DND-41 (cell line): ENCODE measurements around the gene NRDE2.

Experiments used
- ATAC-seq: fragments of 200-7000 bp; cut with Tn5 transposase; 3 replicates; pipeline ENCODE4 v1.9.1; 2021; ENCODE audit warnings: low read depth; ENCODE audit not compliant: insufficient read depth
- DNase-seq: peaks from one replicate; pipeline ENCODE4 v3.0.0-alpha.2; 2020
- H2AFZ ChIP-seq: 2 replicates; pipeline ENCODE4 v1.6.0; 2012; ENCODE audit warnings: low read depth, low read length
- H3K27ac ChIP-seq: 2 replicates; pipeline ENCODE4 v1.5.1; 2012; ENCODE audit warnings: low read length, inconsistent platforms
- H3K27me3 ChIP-seq: fragments of 200-600 bp; sonication (generic); 2 replicates; pipeline ENCODE4 v1.6.0; 2012; ENCODE audit warnings: low read length, mild to moderate bottlenecking, inconsistent platforms; ENCODE audit not compliant: insufficient read depth, poor library complexity
- H3K36me3 ChIP-seq: 2 replicates; pipeline ENCODE4 v1.5.1; 2012; ENCODE audit warnings: low read length, inconsistent platforms; ENCODE audit not compliant: insufficient read depth
- H3K4me1 ChIP-seq: 2 replicates; pipeline ENCODE4 v1.5.1; 2012; ENCODE audit warnings: mild to moderate bottlenecking, low read length; ENCODE audit not compliant: insufficient read depth
- H3K4me2 ChIP-seq: 2 replicates; pipeline ENCODE4 v1.6.0; 2012; ENCODE audit warnings: mild to moderate bottlenecking, moderate library complexity, low read length, inconsistent platforms; ENCODE audit not compliant: insufficient read depth
- H3K4me3 ChIP-seq, 2 experiments: fragments of 200-600 bp in 1 of 2; shearing (Covaris generic) in 1 of 2; 2 replicates each; pipeline ENCODE4 v1.5.1; 2012 to 2016; ENCODE audit warnings: inconsistent platforms in 2 of 2, low read length in 2 of 2, mild to moderate bottlenecking in 2 of 2, low read depth in 1 of 2, moderate library complexity in 1 of 2
- H3K79me2 ChIP-seq: 2 replicates; pipeline ENCODE4 v1.6.0; 2012; ENCODE audit warnings: low read length, inconsistent platforms; ENCODE audit not compliant: insufficient read depth
- H3K9ac ChIP-seq: 2 replicates; pipeline ENCODE4 v1.6.0; 2012; ENCODE audit warnings: low read depth, mild to moderate bottlenecking, inconsistent platforms, low read length, moderate library complexity
- H3K9me3 ChIP-seq: 2 replicates; pipeline ENCODE4 v1.5.1; 2012; ENCODE audit warnings: low read length, moderate library complexity, mild to moderate bottlenecking, inconsistent platforms; ENCODE audit not compliant: insufficient read depth, severe bottlenecking
- H4K20me1 ChIP-seq: 2 replicates; pipeline ENCODE4 v1.6.0; 2012; ENCODE audit warnings: low read length; ENCODE audit not compliant: insufficient read depth
- CTCF ChIP-seq: IDR thresholded peaks from 2 replicates; pipeline ENCODE4 v1.5.1; 2012; ENCODE audit warnings: borderline replicate concordance, low read length, moderate library complexity, mild to moderate bottlenecking; ENCODE audit not compliant: poor library complexity, severe bottlenecking; ENCODE audit errors: extremely low read depth
- EZH2 ChIP-seq: IDR thresholded peaks from 3 replicates; pipeline ENCODE4 v1.6.1; 2012; ENCODE audit warnings: borderline replicate concordance, low read depth, mild to moderate bottlenecking, moderate library complexity, low read length, inconsistent platforms; ENCODE audit not compliant: severe bottlenecking

Gene NRDE2

DNA sequence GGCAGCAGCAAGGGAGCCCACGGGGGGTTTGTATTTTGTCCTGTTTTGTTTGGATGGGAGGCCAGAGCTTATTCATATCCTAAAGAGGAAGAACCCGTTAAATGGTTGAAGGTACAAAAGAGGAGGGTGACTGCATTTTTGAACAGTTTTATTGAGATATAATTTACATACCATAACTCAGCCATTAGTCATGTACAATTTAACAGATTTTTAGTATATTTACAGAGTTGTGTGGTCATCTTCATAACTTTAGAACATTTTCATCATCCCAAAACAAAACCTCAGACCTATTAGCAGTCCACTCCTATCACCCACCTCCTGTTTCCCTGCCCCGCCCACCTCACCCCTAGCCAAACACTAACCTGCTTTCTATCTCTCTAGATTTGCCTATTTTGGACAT lies 12.6 kb downstream of the NRDE2 start:
- Histone ChIP-seq H3K36me3 (peaks cover 32% of the 10 kb centered on the region), H3K79me2 (peaks cover 46% of the 10 kb centered on the region), H3K9me3 (no peaks in the 10 kb centered on the region), H2AFZ (no peak overlapping the region), H3K4me1 (no peaks in the 10 kb centered on the region), H3K4me3 (no peak overlapping the region), H3K27me3 (no peaks in the 10 kb centered on the region), H4K20me1 (peaks cover 22% of the 10 kb centered on the region; the same call in 1 of the 2 replicates), H3K4me2 (no peak overlapping the region), H3K9ac (no peak overlapping the region), H3K27ac (no peak overlapping the region)
- ATAC-seq (no peak), DNase-seq (no peak)
- TF ChIP-seq EZH2 (no peak), CTCF (no peak)

DNA sequence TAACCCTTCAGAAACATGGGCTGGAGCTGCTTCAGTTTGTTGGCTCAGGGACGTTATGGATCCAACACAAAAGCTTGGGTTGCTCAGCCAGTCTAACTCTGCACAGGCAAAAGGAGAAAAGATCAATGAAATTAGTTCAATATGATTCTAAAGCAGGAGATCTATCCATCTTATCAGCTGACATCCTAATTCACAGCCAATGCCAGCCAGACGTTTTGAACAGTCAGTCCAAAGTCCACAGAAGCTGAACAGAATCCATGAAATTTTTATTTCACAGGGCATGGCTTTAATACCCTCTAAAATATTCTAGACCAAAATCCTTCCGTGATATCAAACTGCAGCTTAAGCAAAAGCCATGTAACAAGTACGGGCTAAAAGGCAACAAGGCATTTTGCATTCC lies 13.7 kb downstream of the NRDE2 start:
- no peak overlapping the region for H3K4me2 ChIP-seq
- H3K36me3 ChIP-seq: peaks cover 42% of the 10 kb centered on the region

GRCh38 chr14:90317286-90317685 lies 14.5 kb downstream of the NRDE2 start:
- Histone ChIP-seq H3K4me1 (no peaks in the 10 kb centered on the region), H3K27me3 (no peaks in the 10 kb centered on the region), H3K36me3 (peaks cover 44% of the 10 kb centered on the region), H3K9me3 (no peaks in the 10 kb centered on the region), H3K79me2 (peaks cover 28% of the 10 kb centered on the region), H3K4me2 (no peak overlapping the region), H2AFZ (no peak overlapping the region), H3K4me3 (no peak overlapping the region), H3K9ac (no peak overlapping the region), H4K20me1 (peaks cover 22% of the 10 kb centered on the region; the same call in 1 of the 2 replicates), H3K27ac (no peak overlapping the region)
- ATAC-seq (no peak), DNase-seq (no peak)
- TF ChIP-seq EZH2 (no peak), CTCF (no peak)

More for the DNA sequence above, 13.7 kb downstream of the NRDE2 start:
- Histone ChIP-seq H3K4me3 (no peak overlapping the region), H3K9me3 (no peaks in the 10 kb centered on the region), H3K79me2 (peaks cover 35% of the 10 kb centered on the region), H3K4me1 (no peaks in the 10 kb centered on the region), H3K27ac (no peak overlapping the region), H2AFZ (no peak overlapping the region), H4K20me1 (peaks cover 22% of the 10 kb centered on the region; the same call in 1 of the 2 replicates), H3K9ac (no peak overlapping the region), H3K27me3 (no peaks in the 10 kb centered on the region)
- TF ChIP-seq EZH2 (no peak), CTCF (no peak)
- ATAC-seq: no peak
- no peak for DNase-seq

DNA sequence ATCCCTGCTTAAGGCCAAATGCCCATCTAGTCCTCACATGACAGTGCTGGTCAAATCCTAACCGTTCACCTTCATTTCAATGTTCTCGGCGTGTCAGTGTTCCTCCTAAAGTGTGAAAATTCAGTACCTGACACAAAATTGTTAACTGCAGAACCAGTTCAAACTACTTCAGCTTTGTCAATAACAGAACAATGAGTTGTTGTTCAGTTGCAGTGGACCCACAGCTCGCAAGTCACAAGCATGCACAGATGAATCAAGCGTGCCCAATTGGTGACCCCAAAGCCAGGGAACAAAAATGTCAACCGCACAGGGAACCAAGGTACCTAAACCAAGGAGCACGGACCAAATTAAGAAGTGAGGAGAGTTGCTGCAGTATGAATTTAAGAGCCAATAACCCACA lies 23.2 kb downstream of the NRDE2 start:
- TF ChIP-seq EZH2 (no peak), CTCF (no peak)
- Histone ChIP-seq H3K9me3 (no peaks in the 10 kb centered on the region), H3K9ac (no peak overlapping the region), H2AFZ (no peak overlapping the region), H3K27ac (no peak overlapping the region), H3K36me3 (peaks cover 76% of the 10 kb centered on the region), H4K20me1 (no peaks in the 10 kb centered on the region), H3K4me3 (no peak overlapping the region), H3K79me2 (no peaks in the 10 kb centered on the region), H3K27me3 (no peaks in the 10 kb centered on the region), H3K4me1 (no peaks in the 10 kb centered on the region), H3K4me2 (no peak overlapping the region)
- no peak for DNase-seq
- no peak for ATAC-seq
